AG04449 (cell line): ENCODE measurements around the gene CNTN4.

Experiments used
- CTCF ChIA-PET: fragments of 350-600 bp; formaldehyde crosslinking; extraction: SDS; loops from one replicate; lab custom pipeline; 2021; ENCODE audit warnings: antibody characterized with exemption; lab: Yijun Ruan, JAX
- POLR2A ChIA-PET: fragments of 400-600, 350-600 bp; formaldehyde crosslinking; extraction: SDS; loops from one replicate; lab custom pipeline; 2020; ENCODE audit warnings: antibody characterized with exemption, inconsistent platforms; lab: Yijun Ruan, JAX
- DNase-seq: peaks from one replicate; pipeline ENCODE4 v3.0.0-alpha.2; 2010; ENCODE audit warnings: low read depth, low spot score
- H3K4me3 ChIP-seq: 2 replicates; pipeline ENCODE4 v1.5.1; 2011; ENCODE audit warnings: low read depth, mild to moderate bottlenecking, control low read depth, low read length
- TF ChIP-seq, protein P1 (sequence below): IDR thresholded peaks from one replicate; pipeline ENCODE4 v1.5.1; 2011; ENCODE audit warnings: mild to moderate bottlenecking, moderate library complexity, low read length, control low read depth, inconsistent platforms; ENCODE audit not compliant: insufficient read depth; ENCODE audit errors: missing control alignments

CNTN4 gene

DNA sequence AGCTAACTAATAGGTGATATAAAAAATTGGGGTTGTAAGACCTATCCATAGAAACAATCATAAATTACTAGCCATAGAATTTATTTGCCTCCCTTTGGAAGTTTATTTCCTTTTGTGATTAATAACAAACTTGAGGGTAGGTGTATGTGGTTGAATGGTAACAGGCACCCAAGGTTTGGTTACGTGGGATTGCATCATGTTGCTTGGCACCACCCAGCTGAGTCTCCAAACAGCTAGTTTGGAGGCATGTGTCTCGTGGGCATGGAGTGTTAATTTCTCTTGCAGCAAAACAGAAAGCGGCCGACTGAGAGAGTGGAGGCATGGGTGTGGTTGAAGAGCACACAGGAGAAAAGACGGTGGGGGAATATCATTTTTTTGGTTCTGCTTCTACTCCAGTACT, 441.4 kb downstream of the CNTN4 start:
- no peak overlapping the region for H3K4me3 ChIP-seq
- TF ChIP-seq, protein P1, sequence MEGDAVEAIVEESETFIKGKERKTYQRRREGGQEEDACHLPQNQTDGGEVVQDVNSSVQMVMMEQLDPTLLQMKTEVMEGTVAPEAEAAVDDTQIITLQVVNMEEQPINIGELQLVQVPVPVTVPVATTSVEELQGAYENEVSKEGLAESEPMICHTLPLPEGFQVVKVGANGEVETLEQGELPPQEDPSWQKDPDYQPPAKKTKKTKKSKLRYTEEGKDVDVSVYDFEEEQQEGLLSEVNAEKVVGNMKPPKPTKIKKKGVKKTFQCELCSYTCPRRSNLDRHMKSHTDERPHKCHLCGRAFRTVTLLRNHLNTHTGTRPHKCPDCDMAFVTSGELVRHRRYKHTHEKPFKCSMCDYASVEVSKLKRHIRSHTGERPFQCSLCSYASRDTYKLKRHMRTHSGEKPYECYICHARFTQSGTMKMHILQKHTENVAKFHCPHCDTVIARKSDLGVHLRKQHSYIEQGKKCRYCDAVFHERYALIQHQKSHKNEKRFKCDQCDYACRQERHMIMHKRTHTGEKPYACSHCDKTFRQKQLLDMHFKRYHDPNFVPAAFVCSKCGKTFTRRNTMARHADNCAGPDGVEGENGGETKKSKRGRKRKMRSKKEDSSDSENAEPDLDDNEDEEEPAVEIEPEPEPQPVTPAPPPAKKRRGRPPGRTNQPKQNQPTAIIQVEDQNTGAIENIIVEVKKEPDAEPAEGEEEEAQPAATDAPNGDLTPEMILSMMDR = no peak
- DNase-seq = no peak
- POLR2A ChIA-PET = no interaction called here
- CTCF ChIA-PET = no interaction called here

- TF ChIP-seq, protein P1 = no peak
- CTCF ChIA-PET = no interaction called here
- DNase-seq = no peak
- H3K4me3 ChIP-seq = no peak overlapping the region
- POLR2A ChIA-PET = no interaction called here
Observed at GRCh38 chr3:2543247-2543646, 444.6 kb downstream of the CNTN4 start.

GRCh38 chr3:2544212-2544611, 445.5 kb downstream of the CNTN4 start:
- TF ChIP-seq, protein P1 = no peak
- CTCF ChIA-PET = no interaction called here
- POLR2A ChIA-PET = no interaction called here
- H3K4me3 ChIP-seq = no peak overlapping the region
- DNase-seq = no peak

GRCh38 chr3:2544718-2545117, 446.1 kb downstream of the CNTN4 start:
- H3K4me3 ChIP-seq = no peak overlapping the region
- TF ChIP-seq, protein P1 = no peak
- CTCF ChIA-PET = no interaction called here
- DNase-seq = no peak
- POLR2A ChIA-PET = no interaction called here

DNA sequence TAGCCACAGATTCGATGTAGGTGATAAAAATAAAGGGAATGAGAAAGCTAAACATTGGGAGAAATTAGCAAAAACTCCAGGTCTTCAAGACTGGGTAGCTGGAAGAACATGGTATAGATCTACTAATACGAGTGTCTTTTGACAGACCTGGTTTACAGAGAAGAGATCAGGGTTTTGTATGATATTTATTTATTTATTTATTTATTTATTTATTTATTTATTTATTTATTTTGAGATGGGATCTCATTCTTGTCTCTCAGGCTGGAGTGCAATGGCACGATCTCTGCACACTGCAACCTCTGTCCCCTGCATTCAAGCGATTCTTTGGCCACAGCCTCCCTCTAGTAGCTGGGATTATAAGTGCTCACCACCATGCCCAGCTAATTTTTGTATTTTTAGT, 448.4 kb downstream of the CNTN4 start:
- POLR2A ChIA-PET = no interaction called here
- CTCF ChIA-PET = no interaction called here

GRCh38 chr3:2554656-2555055, 456.0 kb downstream of the CNTN4 start:
- H3K4me3 ChIP-seq = no peak overlapping the region

More for the DNA sequence above, 448.4 kb downstream of the CNTN4 start:
- TF ChIP-seq, protein P1 = no peak
- no peak for DNase-seq
- H3K4me3 ChIP-seq = no peak overlapping the region

More at GRCh38 chr3:2554656-2555055, 456.0 kb downstream of the CNTN4 start:
- TF ChIP-seq, protein P1 = no peak
- ChIA-PET POLR2A (no interaction called here), CTCF (no interaction called here)
- DNase-seq = no peak
